Measurements from ENCODE around the gene TNN. TPM values are rescaled to one million over a fixed set of nuclear protein-coding genes. Genes with fewer than 3 reads are reported as not detected.

The TNN gene
- total RNA-seq, 1 experiment from 2014 or later, result not detected

- H3K4me1 ChIP-seq (ENCODE audit: insufficient read depth, low read length), result no peaks in the 10 kb centered on the region
- ATAC-seq (no peak), DNase-seq (no peak)
- no peak overlapping the region for H3K9ac ChIP-seq (ENCODE audit: low read length)
- ChIA-PET POLR2A (ENCODE audit: unreplicated experiment) (no interaction called here), CTCF (no interaction called here)
- intact Hi-C loops (cut with micrococcal nuclease), result no loop called here
- H2AFZ ChIP-seq (ENCODE audit: low read length), result no peak overlapping the region
- H3K27me3 ChIP-seq (ENCODE audit: low read length), result no peaks in the 10 kb centered on the region
- TF ChIP-seq EZH2 (IDR thresholded peaks at IDR 0.05; ENCODE audit: low read length, unreplicated experiment) (no peak), EZH2phosphoT487 (IDR thresholded peaks at IDR 0.05; ENCODE audit: borderline replicate concordance, low read length) (no peak)
- TF ChIP-seq, protein P1, sequence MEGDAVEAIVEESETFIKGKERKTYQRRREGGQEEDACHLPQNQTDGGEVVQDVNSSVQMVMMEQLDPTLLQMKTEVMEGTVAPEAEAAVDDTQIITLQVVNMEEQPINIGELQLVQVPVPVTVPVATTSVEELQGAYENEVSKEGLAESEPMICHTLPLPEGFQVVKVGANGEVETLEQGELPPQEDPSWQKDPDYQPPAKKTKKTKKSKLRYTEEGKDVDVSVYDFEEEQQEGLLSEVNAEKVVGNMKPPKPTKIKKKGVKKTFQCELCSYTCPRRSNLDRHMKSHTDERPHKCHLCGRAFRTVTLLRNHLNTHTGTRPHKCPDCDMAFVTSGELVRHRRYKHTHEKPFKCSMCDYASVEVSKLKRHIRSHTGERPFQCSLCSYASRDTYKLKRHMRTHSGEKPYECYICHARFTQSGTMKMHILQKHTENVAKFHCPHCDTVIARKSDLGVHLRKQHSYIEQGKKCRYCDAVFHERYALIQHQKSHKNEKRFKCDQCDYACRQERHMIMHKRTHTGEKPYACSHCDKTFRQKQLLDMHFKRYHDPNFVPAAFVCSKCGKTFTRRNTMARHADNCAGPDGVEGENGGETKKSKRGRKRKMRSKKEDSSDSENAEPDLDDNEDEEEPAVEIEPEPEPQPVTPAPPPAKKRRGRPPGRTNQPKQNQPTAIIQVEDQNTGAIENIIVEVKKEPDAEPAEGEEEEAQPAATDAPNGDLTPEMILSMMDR (conservative IDR thresholded peaks at IDR 0.05; ENCODE audit: low read depth, low read length), result no peak
- H3K27ac ChIP-seq (ENCODE audit: low read length), result no peak overlapping the region
- no peaks in the 10 kb centered on the region for H3K79me2 ChIP-seq (ENCODE audit: low read length)
- H3K4me3 ChIP-seq (ENCODE audit: low read length), result no peak overlapping the region
- no peak overlapping the region for H3K4me2 ChIP-seq (ENCODE audit: low read length)
- H3K9me2 ChIP-seq (replicated peaks; ENCODE audit: low read length), result no peaks in the 10 kb centered on the region
- no peaks in the 10 kb centered on the region for H3F3A ChIP-seq (ENCODE audit: low read length, unreplicated experiment)
- no peaks in the 10 kb centered on the region for H3K9me3 ChIP-seq (ENCODE audit: low read length)
- H3K36me3 ChIP-seq (ENCODE audit: low read depth, low read length), result no peaks in the 10 kb centered on the region
- H4K20me1 ChIP-seq (ENCODE audit: low read length), result no peaks in the 10 kb centered on the region
- BruUV-seq (replicated peaks), result no TSS peak
These were observed 63.0 kb downstream of the TNN start for GRCh38 chr1:175130649-175131045.

- H3K4me3 ChIP-seq (ENCODE audit: low read length), result no peak overlapping the region
- no peak overlapping the region for H3K9ac ChIP-seq (ENCODE audit: low read length)
- no peaks in the 10 kb centered on the region for H3K4me1 ChIP-seq (ENCODE audit: insufficient read depth, low read length)
- no peak overlapping the region for H2AFZ ChIP-seq (ENCODE audit: low read length)
- no peaks in the 10 kb centered on the region for H3K9me3 ChIP-seq (ENCODE audit: low read length)
- ATAC-seq, result no peak
- no peaks in the 10 kb centered on the region for H4K20me1 ChIP-seq (ENCODE audit: low read length)
- no peaks in the 10 kb centered on the region for H3K9me2 ChIP-seq (replicated peaks; ENCODE audit: low read length)
- no peaks in the 10 kb centered on the region for H3F3A ChIP-seq (ENCODE audit: low read length, unreplicated experiment)
- H3K36me3 ChIP-seq (ENCODE audit: low read depth, low read length), result no peaks in the 10 kb centered on the region
- no peak overlapping the region for H3K27ac ChIP-seq (ENCODE audit: low read length)
- H3K4me2 ChIP-seq (ENCODE audit: low read length), result no peak overlapping the region
- ChIA-PET POLR2A (ENCODE audit: unreplicated experiment) (no interaction called here), CTCF (no interaction called here)
- TF ChIP-seq EZH2 (IDR thresholded peaks at IDR 0.05; ENCODE audit: low read length, unreplicated experiment) (no peak), EZH2phosphoT487 (IDR thresholded peaks at IDR 0.05; ENCODE audit: borderline replicate concordance, low read length) (no peak)
- TF ChIP-seq, protein P1 (conservative IDR thresholded peaks at IDR 0.05; ENCODE audit: low read depth, low read length), result no peak
- no peak for DNase-seq
- BruUV-seq (replicated peaks), result no TSS peak
- H3K79me2 ChIP-seq (ENCODE audit: low read length), result no peaks in the 10 kb centered on the region
- H3K27me3 ChIP-seq (ENCODE audit: low read length), result no peaks in the 10 kb centered on the region
- intact Hi-C loops (cut with micrococcal nuclease), result no loop called here
These were observed 63.5 kb downstream of the TNN start for GRCh38 chr1:175131095-175131494.

DNA sequence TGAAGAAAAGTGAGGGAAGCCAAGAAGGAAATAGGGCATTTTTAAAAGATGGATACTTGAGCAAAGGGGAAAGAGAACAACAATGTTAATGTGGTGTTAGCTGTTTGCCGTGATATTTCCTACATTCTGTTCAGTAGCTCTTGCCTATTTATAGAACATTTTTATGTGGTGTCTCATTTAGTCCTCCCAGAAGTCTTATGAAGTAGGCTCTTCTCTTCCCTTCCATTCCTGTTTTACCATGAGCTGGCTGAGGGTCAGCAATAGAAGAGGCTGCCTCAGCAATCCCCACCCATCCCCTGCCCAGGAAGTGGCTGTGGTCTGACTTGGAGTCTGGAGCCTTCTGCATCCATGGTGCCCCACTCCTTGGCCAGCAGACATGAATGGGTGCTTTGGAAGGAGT lies 64.8 kb downstream of the TNN start:
- H3K27me3 ChIP-seq (ENCODE audit: low read length), result no peaks in the 10 kb centered on the region
- DNase-seq (peak; percentile 20), ATAC-seq (no peak)
- no peaks in the 10 kb centered on the region for H4K20me1 ChIP-seq (ENCODE audit: low read length)
- no peaks in the 10 kb centered on the region for H3K4me1 ChIP-seq (ENCODE audit: insufficient read depth, low read length)
- H2AFZ ChIP-seq (ENCODE audit: low read length), result no peak overlapping the region
- no peaks in the 10 kb centered on the region for H3K9me3 ChIP-seq (ENCODE audit: low read length)
- H3K4me3 ChIP-seq (ENCODE audit: low read length), result no peak overlapping the region
- no peaks in the 10 kb centered on the region for H3K9me2 ChIP-seq (replicated peaks; ENCODE audit: low read length)
- TF ChIP-seq EZH2 (IDR thresholded peaks at IDR 0.05; ENCODE audit: low read length, unreplicated experiment) (no peak), EZH2phosphoT487 (IDR thresholded peaks at IDR 0.05; ENCODE audit: borderline replicate concordance, low read length) (no peak)
- TF ChIP-seq, protein P1 (conservative IDR thresholded peaks at IDR 0.05; ENCODE audit: low read depth, low read length), result no peak
- no TSS peak for BruUV-seq (replicated peaks)
- no peaks in the 10 kb centered on the region for H3K79me2 ChIP-seq (ENCODE audit: low read length)
- H3K36me3 ChIP-seq (ENCODE audit: low read depth, low read length), result no peaks in the 10 kb centered on the region
- CTCF ChIA-PET, result interaction anchor here (0.6 kb wide), 1 partner anchor 9 kb away, joined by 3 read pairs; no protein-coding TSS in a partner anchor
- no peak overlapping the region for H3K27ac ChIP-seq (ENCODE audit: low read length)
- POLR2A ChIA-PET (ENCODE audit: unreplicated experiment), result interaction anchor here (0.7 kb wide), 1 partner anchor 29 kb away, joined by 3 read pairs; no protein-coding TSS in a partner anchor
- H3F3A ChIP-seq (ENCODE audit: low read length, unreplicated experiment), result no peaks in the 10 kb centered on the region
- H3K4me2 ChIP-seq (ENCODE audit: low read length), result no peak overlapping the region
- H3K9ac ChIP-seq (ENCODE audit: low read length), result no peak overlapping the region
- intact Hi-C loops (cut with micrococcal nuclease), result no loop called here
